ENCODE measurements around the gene SCN5A. TPM values are rescaled to one million over a fixed set of nuclear protein-coding genes. Genes with fewer than 3 reads are reported as not detected.

SCN5A gene
- total RNA-seq, 1 donor from 2014 or later = not detected

DNA sequence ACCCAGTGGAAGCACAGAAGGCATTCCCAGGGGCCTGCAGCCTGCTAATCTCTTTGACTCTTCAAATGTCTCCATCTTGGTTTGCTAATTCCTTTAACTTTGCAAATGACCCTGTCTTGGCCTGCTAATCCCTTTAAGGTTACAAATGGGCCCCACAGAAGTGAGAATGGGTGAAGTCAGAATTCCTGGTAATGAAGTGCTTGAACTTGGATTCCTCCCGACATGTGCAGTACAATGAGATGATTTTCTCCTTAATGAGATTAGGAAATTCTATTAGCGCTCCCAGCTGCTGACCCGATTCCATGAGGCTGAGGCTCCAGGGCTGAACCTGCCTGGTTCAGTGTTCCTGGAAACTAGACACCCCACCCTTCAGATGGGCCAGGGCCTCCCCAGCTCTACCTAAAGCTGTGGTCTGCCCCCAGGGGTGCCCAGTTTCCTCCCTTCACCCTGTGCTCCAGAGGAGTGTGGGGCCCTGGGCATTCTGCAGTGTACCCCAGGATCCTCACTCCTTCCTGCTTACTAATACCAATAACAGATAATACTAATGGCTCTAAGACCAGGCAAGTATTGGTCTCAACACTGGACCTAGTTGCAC, 47.4 kb downstream of the SCN5A start:
- CTCF ChIA-PET = no interaction called here
- TF ChIP-seq, protein P1, sequence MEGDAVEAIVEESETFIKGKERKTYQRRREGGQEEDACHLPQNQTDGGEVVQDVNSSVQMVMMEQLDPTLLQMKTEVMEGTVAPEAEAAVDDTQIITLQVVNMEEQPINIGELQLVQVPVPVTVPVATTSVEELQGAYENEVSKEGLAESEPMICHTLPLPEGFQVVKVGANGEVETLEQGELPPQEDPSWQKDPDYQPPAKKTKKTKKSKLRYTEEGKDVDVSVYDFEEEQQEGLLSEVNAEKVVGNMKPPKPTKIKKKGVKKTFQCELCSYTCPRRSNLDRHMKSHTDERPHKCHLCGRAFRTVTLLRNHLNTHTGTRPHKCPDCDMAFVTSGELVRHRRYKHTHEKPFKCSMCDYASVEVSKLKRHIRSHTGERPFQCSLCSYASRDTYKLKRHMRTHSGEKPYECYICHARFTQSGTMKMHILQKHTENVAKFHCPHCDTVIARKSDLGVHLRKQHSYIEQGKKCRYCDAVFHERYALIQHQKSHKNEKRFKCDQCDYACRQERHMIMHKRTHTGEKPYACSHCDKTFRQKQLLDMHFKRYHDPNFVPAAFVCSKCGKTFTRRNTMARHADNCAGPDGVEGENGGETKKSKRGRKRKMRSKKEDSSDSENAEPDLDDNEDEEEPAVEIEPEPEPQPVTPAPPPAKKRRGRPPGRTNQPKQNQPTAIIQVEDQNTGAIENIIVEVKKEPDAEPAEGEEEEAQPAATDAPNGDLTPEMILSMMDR (IDR thresholded peaks at IDR 0.05) = no peak
- H3K27me3 Mint-ChIP-seq = peaks cover 11% of the 10 kb centered on the region
- no peak for ATAC-seq (ENCODE audit: low read depth)
- no peaks in the 10 kb centered on the region for H3K36me3 Mint-ChIP-seq (ENCODE audit: low read depth)
- DNase-seq = no peak
- intact Hi-C loops (cut with micrococcal nuclease) = no loop called here
- POLR2A ChIA-PET = no interaction called here
- H3K9me3 Mint-ChIP-seq = no peaks in the 10 kb centered on the region
- no peak overlapping the region for H3K4me3 Mint-ChIP-seq
- H3K27ac Mint-ChIP-seq = no peak overlapping the region
- H3K4me1 Mint-ChIP-seq = no peaks in the 10 kb centered on the region

DNA sequence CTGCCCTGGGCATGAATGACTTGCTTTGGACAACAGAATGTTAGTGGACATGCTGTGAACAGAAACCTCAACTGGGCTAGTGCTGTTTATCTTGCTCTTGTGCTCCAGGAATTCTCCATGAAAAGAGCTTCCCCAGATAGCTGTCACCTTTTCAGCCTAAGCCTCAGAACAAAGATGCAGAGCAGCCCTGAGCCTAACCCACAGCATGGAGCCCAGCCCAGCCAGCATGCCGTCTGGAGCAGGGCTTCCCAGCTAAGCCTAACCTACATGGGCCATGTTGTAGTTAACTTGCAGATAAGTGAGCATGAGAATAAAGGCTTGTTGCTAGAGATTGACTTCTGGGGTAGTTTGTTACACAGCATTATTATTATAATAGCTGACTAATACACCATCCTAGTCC, 48.9 kb downstream of the SCN5A start:
- CTCF ChIA-PET = no interaction called here
- Mint-ChIP-seq H3K9me3 (no peaks in the 10 kb centered on the region), H3K27ac (no peak overlapping the region), H3K4me1 (no peaks in the 10 kb centered on the region), H3K36me3 (ENCODE audit: low read depth) (no peaks in the 10 kb centered on the region), H3K27me3 (peaks cover 18% of the 10 kb centered on the region), H3K4me3 (no peak overlapping the region)
- TF ChIP-seq, protein P1 (IDR thresholded peaks at IDR 0.05) = no peak
- DNase-seq (no peak), ATAC-seq (ENCODE audit: low read depth) (no peak)
- POLR2A ChIA-PET = no interaction called here
- intact Hi-C loops (cut with micrococcal nuclease) = no loop called here

DNA sequence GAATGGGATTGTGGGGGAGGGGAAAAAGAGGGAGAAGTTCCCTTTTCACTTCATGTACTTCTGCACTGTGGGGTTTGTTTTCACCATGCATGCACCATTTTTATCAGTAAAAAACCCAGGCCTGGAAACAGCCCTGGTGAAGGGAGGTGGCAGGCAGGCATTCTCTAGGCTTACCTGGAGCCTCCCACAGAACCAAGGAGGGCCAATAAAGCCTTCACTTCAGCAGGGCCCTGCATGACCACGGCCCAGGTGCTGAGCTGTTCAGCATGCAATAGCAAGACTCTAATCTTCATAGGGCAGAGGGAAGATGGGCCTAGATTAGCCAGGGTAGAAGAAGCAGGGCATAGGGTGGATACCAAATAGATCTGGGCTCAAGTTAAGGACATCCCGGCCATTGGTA, 49.6 kb downstream of the SCN5A start:
- TF ChIP-seq, protein P1 (IDR thresholded peaks at IDR 0.05) = no peak
- POLR2A ChIA-PET = no interaction called here
- Mint-ChIP-seq H3K36me3 (ENCODE audit: low read depth) (no peaks in the 10 kb centered on the region), H3K27me3 (peaks cover 18% of the 10 kb centered on the region), H3K4me3 (no peak overlapping the region), H3K9me3 (no peaks in the 10 kb centered on the region), H3K4me1 (no peaks in the 10 kb centered on the region), H3K27ac (no peak overlapping the region)
- no peak for DNase-seq
- intact Hi-C loops (cut with micrococcal nuclease) = no loop called here
- CTCF ChIA-PET = no interaction called here
- ATAC-seq (ENCODE audit: low read depth) = no peak

DNA sequence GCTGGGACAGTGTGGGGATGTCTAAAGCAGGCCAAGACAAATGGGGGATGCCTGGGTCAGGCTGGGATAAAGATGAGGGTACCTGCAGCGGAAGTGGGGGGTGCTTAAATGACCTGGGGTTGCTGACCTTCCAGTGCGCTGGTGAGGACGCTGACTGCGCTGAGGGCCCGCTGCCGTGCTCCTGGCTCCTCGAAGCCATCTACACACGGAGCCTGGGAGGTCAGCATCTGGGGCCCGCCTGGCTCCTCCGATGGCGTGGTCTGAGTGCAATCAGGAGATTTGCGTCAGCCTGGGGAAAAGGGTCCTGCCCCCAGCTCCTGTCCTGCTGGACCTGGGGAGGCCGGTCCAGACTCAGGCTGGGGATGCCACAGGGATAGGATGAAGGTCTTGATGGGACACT, 50.7 kb downstream of the SCN5A start:
- intact Hi-C loops (cut with micrococcal nuclease) = no loop called here
- ChIA-PET CTCF (no interaction called here), POLR2A (no interaction called here)
- Mint-ChIP-seq H3K36me3 (ENCODE audit: low read depth) (no peaks in the 10 kb centered on the region), H3K4me1 (no peaks in the 10 kb centered on the region), H3K27ac (no peak overlapping the region), H3K9me3 (no peaks in the 10 kb centered on the region), H3K27me3 (peaks cover 18% of the 10 kb centered on the region), H3K4me3 (no peak overlapping the region)
- DNase-seq (no peak), ATAC-seq (ENCODE audit: low read depth) (no peak)
- TF ChIP-seq, protein P1 (IDR thresholded peaks at IDR 0.05) = no peak

DNA sequence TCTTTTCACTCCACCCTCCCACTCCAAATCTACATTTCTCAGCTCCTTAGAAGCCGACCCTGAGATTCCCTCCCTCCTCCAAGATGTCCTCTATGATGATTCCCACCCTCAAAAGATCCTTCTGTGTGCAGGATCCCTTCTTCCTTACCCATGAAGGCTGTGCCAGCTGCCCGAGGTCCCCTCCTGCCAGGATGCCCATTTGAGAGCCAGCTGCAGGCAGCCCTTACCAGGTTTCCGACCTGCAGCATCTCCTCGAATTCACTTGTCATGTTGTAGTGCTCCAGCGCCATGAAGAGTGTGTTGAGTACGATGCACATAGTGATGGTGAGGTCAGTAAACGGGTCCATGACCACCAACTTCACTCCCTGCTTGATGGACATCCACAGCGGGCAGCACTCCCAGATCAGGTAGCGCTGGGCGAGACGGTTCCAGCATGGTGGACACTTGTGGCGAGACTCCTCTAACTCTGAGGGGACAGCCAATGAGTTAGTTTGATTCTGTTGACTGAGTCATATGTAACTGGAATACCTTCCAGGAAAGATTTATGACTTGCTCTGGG, 51.9 kb downstream of the SCN5A start:
- intact Hi-C loops (cut with micrococcal nuclease) = no loop called here
- Mint-ChIP-seq H3K27me3 (peaks cover 18% of the 10 kb centered on the region), H3K27ac (no peak overlapping the region), H3K36me3 (ENCODE audit: low read depth) (no peaks in the 10 kb centered on the region), H3K4me1 (no peaks in the 10 kb centered on the region), H3K9me3 (no peaks in the 10 kb centered on the region), H3K4me3 (no peak overlapping the region)
- TF ChIP-seq, protein P1 (IDR thresholded peaks at IDR 0.05) = no peak
- POLR2A ChIA-PET = no interaction called here
- DNase-seq = no peak
- CTCF ChIA-PET = no interaction called here
- no peak for ATAC-seq (ENCODE audit: low read depth)
